PC-3 (cell line): Measurements from ENCODE around the gene RABGAP1L. TPM values are rescaled to one million over a fixed set of nuclear protein-coding genes. Genes with fewer than 3 reads are reported as not detected.

Source experiments
- ATAC-seq: fragments of 200-7000 bp; cut with Tn5 transposase; 2 replicates; pipeline ENCODE4 v1.9.1; 2020; ENCODE audit warnings: mild to moderate bottlenecking, moderate library complexity
- BruUV-seq: library from RNA; stranded (reverse); fragments of 400-500 nt; replicated peaks from 2 replicates; lab custom pipeline; 2021; lab: Mats Ljungman, UMichigan
- CTCF ChIA-PET: fragments of 300-600 bp; sonication (Branson Sonifier 250); formaldehyde crosslinking; loops from one replicate; lab custom pipeline; 2022; ENCODE audit warnings: antibody characterized with exemption; lab: Charles Lee
- POLR2A ChIA-PET: fragments of 300-600 bp; sonication (Branson Sonifier 250); formaldehyde crosslinking; loops from one replicate; lab custom pipeline; 2022; ENCODE audit warnings: antibody characterized with exemption; ENCODE audit not compliant: unreplicated experiment; lab: Charles Lee
- DNase-seq: peaks from one replicate; pipeline ENCODE4 v3.0.0-alpha.2; 2015
- H2AFZ ChIP-seq: fragments of 300-600 bp; sonication (generic); 2 replicates; pipeline ENCODE4 v1.6.0; 2016; ENCODE audit warnings: antibody characterized with exemption, low read length
- H3F3A ChIP-seq: fragments of 300-600 bp; sonication (generic); one replicate; pipeline ENCODE4 v1.6.0; 2017; ENCODE audit warnings: antibody characterized with exemption, low read length, control low read depth, mild to moderate bottlenecking; ENCODE audit not compliant: unreplicated experiment
- H3K27ac ChIP-seq: fragments of 300-600 bp; sonication (generic); 2 replicates; pipeline ENCODE4 v1.5.1; 2016; ENCODE audit warnings: mild to moderate bottlenecking, low read length
- H3K27me3 ChIP-seq: fragments of 300-600 bp; sonication (generic); 2 replicates; pipeline ENCODE4 v1.6.1; 2016; ENCODE audit warnings: low read length, mixed read lengths
- H3K36me3 ChIP-seq: fragments of 300-600 bp; sonication (generic); 2 replicates; pipeline ENCODE4 v1.6.1; 2016; ENCODE audit warnings: low read depth, mixed run types, low read length, mixed read lengths
- H3K4me1 ChIP-seq: fragments of 300-600 bp; sonication (generic); 2 replicates; pipeline ENCODE4 v1.5.1; 2016; ENCODE audit warnings: low read length; ENCODE audit not compliant: insufficient read depth
- H3K4me2 ChIP-seq: fragments of 300-600 bp; sonication (generic); 2 replicates; pipeline ENCODE4 v1.6.0; 2016; ENCODE audit warnings: low read length
- H3K4me3 ChIP-seq: fragments of 300-600 bp; sonication (generic); 2 replicates; pipeline ENCODE4 v1.5.1; 2016; ENCODE audit warnings: mild to moderate bottlenecking, low read length, mixed read lengths
- H3K79me2 ChIP-seq: fragments of 300-600 bp; sonication (generic); 2 replicates; pipeline ENCODE4 v1.6.1; 2017; ENCODE audit warnings: low read length, mixed read lengths
- H3K9ac ChIP-seq: fragments of 300-600 bp; sonication (generic); 2 replicates; pipeline ENCODE4 v1.6.0; 2016; ENCODE audit warnings: mild to moderate bottlenecking, low read length
- H3K9me2 ChIP-seq: fragments of 300-600 bp; sonication (generic); replicated peaks from 2 replicates; pipeline ENCODE4 v1.6.1; 2016; ENCODE audit warnings: mixed run types, low read length, mixed read lengths
- H3K9me3 ChIP-seq: fragments of 300-600 bp; sonication (generic); 2 replicates; pipeline ENCODE4 v1.6.1; 2016; ENCODE audit warnings: low read length, mixed read lengths
- H4K20me1 ChIP-seq: fragments of 300-600 bp; sonication (generic); 2 replicates; pipeline ENCODE4 v1.6.1; 2016; ENCODE audit warnings: low read length, mixed read lengths
- EZH2 ChIP-seq: fragments of 300-600 bp; sonication (generic); IDR thresholded peaks from one replicate; pipeline ENCODE4 v1.6.1; 2017; ENCODE audit warnings: antibody characterized with exemption, mild to moderate bottlenecking, low read length; ENCODE audit not compliant: unreplicated experiment
- EZH2phosphoT487 ChIP-seq: fragments of 300-600 bp; sonication (generic); IDR thresholded peaks from 2 replicates; pipeline ENCODE4 v1.6.1; 2018; ENCODE audit warnings: mild to moderate bottlenecking, antibody characterized with exemption, low read length, borderline replicate concordance
- intact Hi-C: fragments of 100-400 bp; cut with micrococcal nuclease; formaldehyde crosslinking; loops from 2 replicates; pipeline ENCODE4 v1.9.0; 2023
- total RNA-seq: library from RNA; depleted of rRNA; stranded (reverse); fragments of >200 nt; gene quantifications from 2 replicates; pipeline ENCODE4 v1.2.3, GENCODE V29; 2014
- TF ChIP-seq, protein P1 (sequence below): fragments of 300-600 bp; sonication (generic); conservative IDR thresholded peaks from 2 replicates; pipeline ENCODE4 v1.5.1; 2017; ENCODE audit warnings: antibody characterized with exemption, low read depth, mild to moderate bottlenecking, low read length

Gene RABGAP1L
- total RNA-seq, 1 experiment from 2014 or later = 24.4 TPM

DNA sequence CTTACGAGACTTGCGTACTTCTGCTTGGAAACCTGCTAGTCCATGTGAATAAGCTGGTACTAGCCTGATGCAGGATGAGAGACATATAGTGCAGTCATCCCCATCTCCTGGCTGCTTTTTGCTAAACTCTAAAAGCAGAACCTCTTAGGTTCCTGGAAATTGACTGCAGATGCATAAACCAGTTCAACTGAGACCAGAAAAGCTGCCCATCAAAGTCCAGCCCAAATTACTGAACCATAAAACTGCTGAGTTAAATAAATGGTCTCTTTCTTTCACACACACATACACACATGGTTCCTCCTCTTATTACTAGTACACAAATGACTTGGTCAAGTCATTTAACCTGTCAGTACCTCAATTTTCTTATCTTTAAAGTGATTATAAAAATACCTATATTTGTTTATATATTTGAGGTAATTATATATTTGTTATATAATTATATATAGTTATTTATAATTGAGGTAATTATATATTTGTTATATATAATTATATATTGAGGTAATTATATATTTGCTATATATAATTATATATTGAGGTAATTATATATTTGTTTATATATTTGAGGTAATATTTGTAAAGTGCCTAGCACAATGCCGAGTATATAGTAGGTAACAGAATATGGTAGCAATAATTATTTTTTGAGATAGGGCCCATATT, 25.2 kb upstream of the RABGAP1L start:
- no peaks in the 10 kb centered on the region for H3K9me2 ChIP-seq
- H3F3A ChIP-seq = no peaks in the 10 kb centered on the region
- H3K36me3 ChIP-seq = no peaks in the 10 kb centered on the region
- no peaks in the 10 kb centered on the region for H3K27me3 ChIP-seq
- H3K79me2 ChIP-seq = no peaks in the 10 kb centered on the region
- intact Hi-C loops = no loop called here
- H2AFZ ChIP-seq = no peak overlapping the region
- H3K4me3 ChIP-seq = no peak overlapping the region
- H3K4me2 ChIP-seq = no peak overlapping the region
- ChIA-PET CTCF (no interaction called here), POLR2A (no interaction called here)
- H3K9ac ChIP-seq = no peak overlapping the region
- no peak for DNase-seq
- TF ChIP-seq, protein P1, sequence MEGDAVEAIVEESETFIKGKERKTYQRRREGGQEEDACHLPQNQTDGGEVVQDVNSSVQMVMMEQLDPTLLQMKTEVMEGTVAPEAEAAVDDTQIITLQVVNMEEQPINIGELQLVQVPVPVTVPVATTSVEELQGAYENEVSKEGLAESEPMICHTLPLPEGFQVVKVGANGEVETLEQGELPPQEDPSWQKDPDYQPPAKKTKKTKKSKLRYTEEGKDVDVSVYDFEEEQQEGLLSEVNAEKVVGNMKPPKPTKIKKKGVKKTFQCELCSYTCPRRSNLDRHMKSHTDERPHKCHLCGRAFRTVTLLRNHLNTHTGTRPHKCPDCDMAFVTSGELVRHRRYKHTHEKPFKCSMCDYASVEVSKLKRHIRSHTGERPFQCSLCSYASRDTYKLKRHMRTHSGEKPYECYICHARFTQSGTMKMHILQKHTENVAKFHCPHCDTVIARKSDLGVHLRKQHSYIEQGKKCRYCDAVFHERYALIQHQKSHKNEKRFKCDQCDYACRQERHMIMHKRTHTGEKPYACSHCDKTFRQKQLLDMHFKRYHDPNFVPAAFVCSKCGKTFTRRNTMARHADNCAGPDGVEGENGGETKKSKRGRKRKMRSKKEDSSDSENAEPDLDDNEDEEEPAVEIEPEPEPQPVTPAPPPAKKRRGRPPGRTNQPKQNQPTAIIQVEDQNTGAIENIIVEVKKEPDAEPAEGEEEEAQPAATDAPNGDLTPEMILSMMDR = no peak
- TF ChIP-seq EZH2phosphoT487 (no peak), EZH2 (no peak)
- no TSS peak for BruUV-seq
- H3K9me3 ChIP-seq = no peaks in the 10 kb centered on the region
- no peaks in the 10 kb centered on the region for H4K20me1 ChIP-seq
- no peaks in the 10 kb centered on the region for H3K4me1 ChIP-seq
- H3K27ac ChIP-seq = no peak overlapping the region
- no peak for ATAC-seq

- H3K4me3 ChIP-seq = no peak overlapping the region
- BruUV-seq = no TSS peak
- H4K20me1 ChIP-seq = no peaks in the 10 kb centered on the region
- CTCF ChIA-PET = no interaction called here
- H3K79me2 ChIP-seq = no peaks in the 10 kb centered on the region
- no peaks in the 10 kb centered on the region for H3K36me3 ChIP-seq
- H3K9me2 ChIP-seq = no peaks in the 10 kb centered on the region
- no peak for DNase-seq
- no peak overlapping the region for H3K4me2 ChIP-seq
- TF ChIP-seq EZH2phosphoT487 (no peak), EZH2 (no peak)
- TF ChIP-seq, protein P1 = no peak
- H3K9me3 ChIP-seq = no peaks in the 10 kb centered on the region
- H3K27ac ChIP-seq = no peak overlapping the region
- no peaks in the 10 kb centered on the region for H3F3A ChIP-seq
- H3K27me3 ChIP-seq = no peaks in the 10 kb centered on the region
- POLR2A ChIA-PET = no interaction called here
- ATAC-seq = no peak
- H3K4me1 ChIP-seq = no peaks in the 10 kb centered on the region
- no peak overlapping the region for H2AFZ ChIP-seq
- intact Hi-C loops = no loop called here
- H3K9ac ChIP-seq = no peak overlapping the region
Measured at GRCh38 chr1:174135211-174135610, 24.1 kb upstream of the RABGAP1L start.

DNA sequence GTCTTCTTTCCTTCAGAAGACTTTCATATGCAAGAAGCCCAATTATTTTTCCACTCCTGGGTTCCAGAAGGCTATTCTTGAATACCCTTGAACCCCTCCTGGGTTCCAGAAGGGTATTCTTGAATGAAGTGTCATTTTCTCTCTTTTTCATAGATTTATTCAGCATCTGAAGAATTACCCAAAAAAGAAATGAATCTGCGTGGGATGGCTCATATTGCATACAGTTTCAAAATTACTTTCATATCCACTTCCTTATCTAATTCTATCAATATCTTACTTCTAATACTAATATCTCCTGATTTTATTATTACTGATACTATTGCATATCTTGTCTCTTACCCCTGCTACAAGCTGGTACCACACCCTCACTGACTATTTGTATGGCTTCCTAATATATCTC, 22.6 kb upstream of the RABGAP1L start:
- no peak for DNase-seq
- no peaks in the 10 kb centered on the region for H3F3A ChIP-seq
- H3K27ac ChIP-seq = no peak overlapping the region
- no peaks in the 10 kb centered on the region for H4K20me1 ChIP-seq
- no peak for ATAC-seq
- H3K9me2 ChIP-seq = no peaks in the 10 kb centered on the region
- TF ChIP-seq, protein P1 = no peak
- no peak for TF ChIP-seq EZH2
- no peak for TF ChIP-seq EZH2phosphoT487
- no peak overlapping the region for H3K4me3 ChIP-seq
- no TSS peak for BruUV-seq
- H3K9ac ChIP-seq = no peak overlapping the region
- H2AFZ ChIP-seq = no peak overlapping the region
- no peaks in the 10 kb centered on the region for H3K79me2 ChIP-seq
- POLR2A ChIA-PET = no interaction called here
- no peaks in the 10 kb centered on the region for H3K4me1 ChIP-seq
- CTCF ChIA-PET = no interaction called here
- H3K9me3 ChIP-seq = no peaks in the 10 kb centered on the region
- H3K36me3 ChIP-seq = no peaks in the 10 kb centered on the region
- H3K27me3 ChIP-seq = no peaks in the 10 kb centered on the region
- no peak overlapping the region for H3K4me2 ChIP-seq
- intact Hi-C loops = no loop called here
